Nephron progenitor cell (in vitro differentiated cells): ENCODE results near the gene FAR2.
"Not testable (repeated sequence)": the region's sequence is repeated elsewhere in the genome, so short reads cannot be mapped to it uniquely, and the experiment has no call there.

Experiments used
- DNase-seq: peaks from one replicate; pipeline ENCODE4 v3.0.0; 2021
- H3K27ac Mint-ChIP-seq: 2 replicates; pipeline ENCODE4 v1.8.0; 2021; ENCODE audit warnings: mild to moderate bottlenecking, moderate library complexity, mixed read lengths
- H3K27me3 Mint-ChIP-seq: 2 replicates; pipeline ENCODE4 v1.8.0; 2021; ENCODE audit warnings: mild to moderate bottlenecking, low read depth, mixed read lengths; ENCODE audit not compliant: poor library complexity
- H3K36me3 Mint-ChIP-seq: 2 replicates; pipeline ENCODE4 v1.8.0; 2021; ENCODE audit warnings: low read depth, mixed read lengths
- H3K4me1 Mint-ChIP-seq: 2 replicates; pipeline ENCODE4 v1.8.0; 2021; ENCODE audit warnings: mixed read lengths
- H3K4me3 Mint-ChIP-seq: 2 replicates; pipeline ENCODE4 v1.8.0; 2021; ENCODE audit warnings: mild to moderate bottlenecking, moderate library complexity, mixed read lengths
- H3K9me3 Mint-ChIP-seq: 2 replicates; pipeline ENCODE4 v1.8.0; 2021; ENCODE audit warnings: mild to moderate bottlenecking, moderate library complexity, mixed read lengths
- TF ChIP-seq, protein P1 (sequence below): fragments of 200-600 bp; sonication (generic); IDR thresholded peaks from 2 replicates; pipeline ENCODE4 v1.5.0; 2021; ENCODE audit warnings: antibody characterized with exemption

The FAR2 gene

DNA sequence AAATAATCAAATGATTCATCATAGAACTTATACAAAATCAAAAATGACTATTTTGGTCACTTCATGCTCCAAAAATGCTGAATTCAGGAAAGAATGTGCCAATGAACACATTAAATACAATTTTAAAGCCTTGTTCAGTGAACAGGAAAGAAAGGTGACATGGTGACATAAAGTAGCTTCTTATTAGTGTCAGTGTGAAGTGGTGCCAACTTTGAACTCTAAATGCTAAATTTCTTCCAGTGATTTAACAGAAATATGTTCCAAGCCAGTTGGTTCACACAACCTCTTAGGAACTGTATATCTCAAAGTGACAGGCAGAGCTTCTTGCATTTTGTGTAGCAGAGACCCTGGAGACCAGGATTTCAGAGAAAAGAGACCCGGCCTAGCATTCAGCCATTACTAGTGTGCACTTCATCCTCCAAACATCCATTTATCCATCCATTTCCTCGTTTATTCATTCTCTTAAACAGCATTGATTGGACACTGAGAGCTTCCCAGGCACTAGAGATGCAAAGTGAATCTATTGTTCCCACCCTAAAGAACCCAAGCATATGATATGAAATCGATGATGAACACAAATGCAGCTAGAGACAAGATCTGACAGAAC, 95.2 kb downstream of the FAR2 start:
- H3K9me3 Mint-ChIP-seq: no peaks in the 10 kb centered on the region
- no peak overlapping the region for H3K27ac Mint-ChIP-seq
- H3K36me3 Mint-ChIP-seq: no peaks in the 10 kb centered on the region
- H3K27me3 Mint-ChIP-seq: no peaks in the 10 kb centered on the region
- TF ChIP-seq, protein P1, sequence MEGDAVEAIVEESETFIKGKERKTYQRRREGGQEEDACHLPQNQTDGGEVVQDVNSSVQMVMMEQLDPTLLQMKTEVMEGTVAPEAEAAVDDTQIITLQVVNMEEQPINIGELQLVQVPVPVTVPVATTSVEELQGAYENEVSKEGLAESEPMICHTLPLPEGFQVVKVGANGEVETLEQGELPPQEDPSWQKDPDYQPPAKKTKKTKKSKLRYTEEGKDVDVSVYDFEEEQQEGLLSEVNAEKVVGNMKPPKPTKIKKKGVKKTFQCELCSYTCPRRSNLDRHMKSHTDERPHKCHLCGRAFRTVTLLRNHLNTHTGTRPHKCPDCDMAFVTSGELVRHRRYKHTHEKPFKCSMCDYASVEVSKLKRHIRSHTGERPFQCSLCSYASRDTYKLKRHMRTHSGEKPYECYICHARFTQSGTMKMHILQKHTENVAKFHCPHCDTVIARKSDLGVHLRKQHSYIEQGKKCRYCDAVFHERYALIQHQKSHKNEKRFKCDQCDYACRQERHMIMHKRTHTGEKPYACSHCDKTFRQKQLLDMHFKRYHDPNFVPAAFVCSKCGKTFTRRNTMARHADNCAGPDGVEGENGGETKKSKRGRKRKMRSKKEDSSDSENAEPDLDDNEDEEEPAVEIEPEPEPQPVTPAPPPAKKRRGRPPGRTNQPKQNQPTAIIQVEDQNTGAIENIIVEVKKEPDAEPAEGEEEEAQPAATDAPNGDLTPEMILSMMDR: no peak
- DNase-seq: no peak
- H3K4me3 Mint-ChIP-seq: no peak overlapping the region
- H3K4me1 Mint-ChIP-seq: peaks cover 25% of the 10 kb centered on the region

DNA sequence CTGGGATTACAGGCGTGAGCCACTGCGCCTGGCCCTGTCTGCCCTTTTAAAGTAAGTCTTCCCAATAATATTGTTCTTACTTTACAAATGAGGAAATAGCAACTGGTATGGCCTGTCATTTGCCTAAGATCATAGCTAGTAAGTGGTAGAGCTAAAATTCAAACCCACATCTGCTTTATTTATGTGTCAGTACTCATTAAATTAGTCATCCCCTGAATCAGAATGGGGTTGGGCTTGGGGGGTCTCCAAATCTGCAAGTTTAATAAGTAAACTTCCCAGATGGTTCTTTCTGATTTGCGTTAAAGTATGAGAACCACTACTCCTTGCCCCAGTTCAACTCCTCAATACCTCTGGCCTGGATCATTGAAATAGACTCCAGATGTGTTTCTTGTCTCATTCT, 96.2 kb downstream of the FAR2 start:
- no peak for DNase-seq
- Mint-ChIP-seq H3K4me1 (peaks cover 25% of the 10 kb centered on the region), H3K9me3 (no peaks in the 10 kb centered on the region), H3K36me3 (no peaks in the 10 kb centered on the region), H3K27ac (no peak overlapping the region), H3K27me3 (no peaks in the 10 kb centered on the region), H3K4me3 (no peak overlapping the region)
- TF ChIP-seq, protein P1: no peak

DNA sequence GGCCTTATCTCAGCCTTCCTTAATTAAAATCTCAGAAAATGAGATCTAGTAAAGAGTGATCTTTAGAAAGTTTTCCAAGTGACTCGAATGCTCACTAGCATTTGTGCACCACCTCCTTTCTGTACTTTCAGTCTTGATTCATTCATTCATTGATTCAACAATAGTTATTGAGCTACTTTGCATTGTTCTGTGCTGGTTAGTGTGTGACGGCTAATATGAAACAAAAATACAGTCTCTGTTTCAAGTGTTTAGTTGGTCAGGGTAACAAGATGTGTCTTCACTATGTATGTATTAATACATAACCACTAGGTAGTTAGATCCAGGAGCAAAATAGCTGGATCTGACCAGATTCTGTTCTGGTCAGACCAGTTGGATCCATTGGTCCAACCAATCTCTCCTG, 100.9 kb downstream of the FAR2 start:
- no peaks in the 10 kb centered on the region for H3K27me3 Mint-ChIP-seq
- TF ChIP-seq, protein P1: no peak
- H3K4me1 Mint-ChIP-seq: peaks cover 6% of the 10 kb centered on the region
- no peak overlapping the region for H3K4me3 Mint-ChIP-seq
- H3K36me3 Mint-ChIP-seq: no peaks in the 10 kb centered on the region
- no peak overlapping the region for H3K27ac Mint-ChIP-seq
- no peak for DNase-seq
- no peaks in the 10 kb centered on the region for H3K9me3 Mint-ChIP-seq

DNA sequence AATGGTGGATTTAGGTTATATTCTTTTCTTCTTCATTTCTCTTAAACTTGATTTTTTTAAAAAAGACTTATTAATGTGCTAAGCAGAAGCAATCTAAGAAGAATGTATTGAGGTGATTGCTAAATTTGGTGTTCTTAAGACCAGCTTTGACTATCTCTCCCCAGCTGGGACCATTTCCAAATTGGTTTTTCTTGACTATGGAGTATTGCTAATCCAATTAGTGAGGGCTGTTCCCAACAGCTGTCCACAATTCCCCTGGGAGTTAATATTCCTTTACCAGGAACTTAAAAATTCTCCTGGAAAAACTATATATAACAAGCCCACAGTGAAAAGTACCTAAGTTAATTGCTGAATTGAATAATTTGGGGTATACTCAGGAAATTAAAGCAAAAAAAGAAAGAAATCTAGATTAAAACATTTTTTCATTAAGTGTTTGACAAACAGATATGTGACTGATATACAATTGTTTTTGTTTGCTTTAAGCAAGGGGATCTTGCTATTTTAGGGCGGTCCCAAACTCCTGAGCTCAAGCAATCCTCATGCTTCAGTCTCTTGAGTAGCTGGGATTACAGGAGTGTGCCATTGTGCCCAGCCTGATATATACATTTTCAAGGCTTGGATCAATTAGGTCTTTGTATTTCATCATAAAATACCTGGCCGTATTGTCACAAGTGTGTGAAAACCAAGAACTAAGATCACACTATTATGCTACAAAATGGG, 105.0 kb downstream of the FAR2 start:
- TF ChIP-seq, protein P1: no peak
- peaks cover 5% of the 10 kb centered on the region for H3K36me3 Mint-ChIP-seq
- no peak overlapping the region for H3K4me3 Mint-ChIP-seq
- H3K4me1 Mint-ChIP-seq: peaks cover 6% of the 10 kb centered on the region
- H3K9me3 Mint-ChIP-seq: peaks cover 5% of the 10 kb centered on the region
- H3K27ac Mint-ChIP-seq: no peak overlapping the region
- H3K27me3 Mint-ChIP-seq: no peaks in the 10 kb centered on the region
- DNase-seq: no peak

DNA sequence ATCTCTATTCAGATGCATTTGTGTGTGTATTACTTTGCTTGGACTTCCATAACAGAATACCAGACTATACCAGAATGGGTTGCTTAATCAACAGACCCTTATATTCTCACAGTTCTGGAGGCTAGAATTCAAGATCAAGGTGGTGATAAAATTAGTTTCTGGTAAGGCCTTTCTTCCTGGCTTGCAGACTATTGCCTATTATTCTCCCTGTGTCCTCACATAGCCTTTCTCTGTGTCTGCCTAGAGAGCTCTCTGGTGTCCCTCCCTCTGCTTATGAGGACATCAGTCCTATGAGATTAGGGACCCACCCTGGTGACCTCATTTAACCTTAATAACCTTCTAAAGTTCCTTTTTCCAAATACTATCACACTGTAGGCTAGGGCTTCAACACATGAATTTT, 106.0 kb downstream of the FAR2 start:
- TF ChIP-seq, protein P1: no peak
- DNase-seq: no peak
- Mint-ChIP-seq H3K4me3 (no peak overlapping the region), H3K4me1 (peaks cover 6% of the 10 kb centered on the region), H3K27me3 (no peaks in the 10 kb centered on the region), H3K36me3 (peaks cover 5% of the 10 kb centered on the region), H3K27ac (no peak overlapping the region), H3K9me3 (peaks cover 5% of the 10 kb centered on the region)

DNA sequence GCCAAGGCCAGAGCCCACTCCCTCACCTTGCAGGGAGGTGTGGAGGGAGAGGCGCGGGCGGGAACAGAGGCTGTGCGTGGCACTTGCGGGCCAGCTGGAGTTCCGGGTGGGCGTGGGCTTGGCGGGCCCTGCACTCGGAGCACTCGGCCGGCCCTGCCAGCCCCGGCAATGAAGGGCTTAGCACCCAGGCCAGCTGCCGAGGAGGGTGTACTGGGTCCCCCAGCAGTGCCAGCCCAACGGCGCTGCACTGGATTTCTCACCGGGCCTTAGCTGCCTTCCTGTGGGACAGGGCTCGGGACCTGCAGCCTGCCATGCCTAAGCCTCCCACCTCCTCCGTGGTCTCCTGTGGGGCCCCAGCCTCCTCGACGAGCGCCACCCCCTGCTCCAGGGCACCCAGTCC, 107.5 kb downstream of the FAR2 start:
- H3K4me1 Mint-ChIP-seq: no peaks in the 10 kb centered on the region
- TF ChIP-seq, protein P1: no peak
- no peaks in the 10 kb centered on the region for H3K27me3 Mint-ChIP-seq
- peaks cover 9% of the 10 kb centered on the region for H3K36me3 Mint-ChIP-seq
- no peak overlapping the region for H3K4me3 Mint-ChIP-seq
- no peak for DNase-seq
- peaks cover 16% of the 10 kb centered on the region for H3K9me3 Mint-ChIP-seq
- H3K27ac Mint-ChIP-seq: no peak overlapping the region

DNA sequence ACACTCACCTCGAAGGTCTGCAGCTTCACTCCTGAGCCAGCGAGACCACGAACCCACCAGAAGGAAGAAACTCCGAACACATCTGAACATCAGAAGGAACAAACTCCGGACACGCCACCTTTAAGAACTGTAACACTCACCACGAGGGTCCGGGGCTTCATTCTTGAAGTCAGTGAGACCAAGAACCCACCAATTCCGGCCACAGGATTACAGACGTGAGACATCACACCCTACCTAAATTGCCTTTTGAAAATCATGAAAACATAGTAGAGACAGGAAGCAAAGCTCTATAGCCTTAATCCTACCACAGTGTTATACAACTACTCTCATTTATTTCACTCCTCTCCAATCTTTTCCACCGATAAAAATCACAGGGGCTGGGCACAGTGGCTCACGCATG, 108.6 kb downstream of the FAR2 start:
- DNase-seq, H3K4me3 Mint-ChIP-seq, H3K27ac Mint-ChIP-seq, H3K4me1 Mint-ChIP-seq, H3K36me3 Mint-ChIP-seq, H3K27me3 Mint-ChIP-seq: not testable (repeated sequence)
- peaks cover 22% of the 10 kb centered on the region for H3K9me3 Mint-ChIP-seq
